B cell (primary cell): ENCODE data around the gene MGA.

Experiments used
- EZH2 ChIP-seq: IDR thresholded peaks from 2 replicates; pipeline ENCODE4 v1.6.1; 2012; ENCODE audit warnings: borderline replicate concordance, low read depth, mild to moderate bottlenecking, moderate library complexity, low read length; ENCODE audit not compliant: insufficient read depth, poor library complexity, severe bottlenecking
- TF ChIP-seq, protein P1 (sequence below): fragments of 200-600 bp; IDR thresholded peaks from one replicate; pipeline ENCODE4 v1.8.0; 2022; ENCODE audit warnings: antibody characterized with exemption, mild to moderate bottlenecking

DNA sequence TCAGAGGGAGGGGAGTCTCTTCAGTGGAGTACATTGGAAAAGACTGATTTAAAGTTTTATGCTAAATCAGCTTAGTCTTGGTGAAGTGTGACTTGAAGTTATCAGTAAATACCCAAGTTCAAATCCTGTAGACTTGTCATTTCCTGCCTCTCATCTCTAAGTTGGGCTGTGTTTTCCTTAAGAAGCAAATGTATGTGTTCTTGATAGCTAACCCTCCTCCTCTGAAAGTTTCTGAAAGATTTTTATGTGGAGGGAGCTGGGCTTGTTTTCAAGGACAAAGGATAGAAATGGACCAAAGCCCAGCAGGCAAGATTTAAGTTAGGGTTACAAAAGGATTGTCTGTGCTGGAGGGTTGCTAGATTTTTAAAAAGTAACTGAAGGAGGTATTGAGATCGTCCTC is 118.3 kb downstream of the MGA start:
- no peak for TF ChIP-seq EZH2
- TF ChIP-seq, protein P1, sequence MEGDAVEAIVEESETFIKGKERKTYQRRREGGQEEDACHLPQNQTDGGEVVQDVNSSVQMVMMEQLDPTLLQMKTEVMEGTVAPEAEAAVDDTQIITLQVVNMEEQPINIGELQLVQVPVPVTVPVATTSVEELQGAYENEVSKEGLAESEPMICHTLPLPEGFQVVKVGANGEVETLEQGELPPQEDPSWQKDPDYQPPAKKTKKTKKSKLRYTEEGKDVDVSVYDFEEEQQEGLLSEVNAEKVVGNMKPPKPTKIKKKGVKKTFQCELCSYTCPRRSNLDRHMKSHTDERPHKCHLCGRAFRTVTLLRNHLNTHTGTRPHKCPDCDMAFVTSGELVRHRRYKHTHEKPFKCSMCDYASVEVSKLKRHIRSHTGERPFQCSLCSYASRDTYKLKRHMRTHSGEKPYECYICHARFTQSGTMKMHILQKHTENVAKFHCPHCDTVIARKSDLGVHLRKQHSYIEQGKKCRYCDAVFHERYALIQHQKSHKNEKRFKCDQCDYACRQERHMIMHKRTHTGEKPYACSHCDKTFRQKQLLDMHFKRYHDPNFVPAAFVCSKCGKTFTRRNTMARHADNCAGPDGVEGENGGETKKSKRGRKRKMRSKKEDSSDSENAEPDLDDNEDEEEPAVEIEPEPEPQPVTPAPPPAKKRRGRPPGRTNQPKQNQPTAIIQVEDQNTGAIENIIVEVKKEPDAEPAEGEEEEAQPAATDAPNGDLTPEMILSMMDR = no peak
